GM06990 (cell line): ENCODE data around the gene SHANK1.

Source experiments
- DNase-seq: peaks from one replicate; pipeline ENCODE4 v3.0.0-alpha.2; 2011; ENCODE audit not compliant: insufficient read length; ENCODE audit errors: extremely low read depth
- H3K27me3 ChIP-seq: replicated peaks from 2 replicates; pipeline ENCODE4 v1.6.0; 2011; ENCODE audit warnings: low read length; ENCODE audit not compliant: control insufficient read depth, insufficient read depth
- H3K36me3 ChIP-seq: 2 replicates; pipeline ENCODE4 v1.5.1; 2011; ENCODE audit warnings: low read length; ENCODE audit not compliant: control insufficient read depth, insufficient read depth
- H3K4me3 ChIP-seq: replicated peaks from 2 replicates; pipeline ENCODE4 v1.5.1; 2011; ENCODE audit warnings: low read depth, mild to moderate bottlenecking, control low read depth, low read length
- CTCF ChIP-seq: IDR thresholded peaks from 2 replicates; pipeline ENCODE4 v1.5.1; 2011; ENCODE audit warnings: low read length, control low read depth, mild to moderate bottlenecking, inconsistent platforms; ENCODE audit not compliant: insufficient read depth, poor library complexity, severe bottlenecking

Gene SHANK1

GRCh38 chr19:50690439-50690838, 29.2 kb downstream of the SHANK1 start:
- Histone ChIP-seq H3K27me3 (peaks cover 1% of the 10 kb centered on the region; the same call in 1 of the 2 replicates), H3K36me3 (no peaks in the 10 kb centered on the region)
- DNase-seq, result no peak

GRCh38 chr19:50688766-50689165, 30.8 kb downstream of the SHANK1 start:
- Histone ChIP-seq H3K36me3 (no peaks in the 10 kb centered on the region), H3K4me3 (no peak overlapping the region), H3K27me3 (peaks cover 1% of the 10 kb centered on the region; the same call in 1 of the 2 replicates)
- DNase-seq, result no peak
- no peak for TF ChIP-seq CTCF

More at GRCh38 chr19:50690439-50690838, 29.2 kb downstream of the SHANK1 start:
- no peak overlapping the region for H3K4me3 ChIP-seq
- TF ChIP-seq CTCF, result no peak

- DNase-seq, result no peak
Measured at GRCh38 chr19:50686310-50687032, 33.1 kb downstream of the SHANK1 start.

GRCh38 chr19:50679177-50680125, 40.2 kb downstream of the SHANK1 start:
- H3K27me3 ChIP-seq, result no peaks in the 10 kb centered on the region; the same call in 1 of the 2 replicates
- H3K36me3 ChIP-seq, result no peaks in the 10 kb centered on the region
- no peak overlapping the region for H3K4me3 ChIP-seq
- DNase-seq, result peak; percentile 92
- TF ChIP-seq CTCF, result no peak

More at GRCh38 chr19:50686310-50687032, 33.1 kb downstream of the SHANK1 start:
- Histone ChIP-seq H3K27me3 (peaks cover 1% of the 10 kb centered on the region; the same call in 1 of the 2 replicates), H3K4me3 (no peak overlapping the region), H3K36me3 (no peaks in the 10 kb centered on the region)
- TF ChIP-seq CTCF, result no peak

GRCh38 chr19:50678323-50678722, 41.3 kb downstream of the SHANK1 start:
- H3K4me3 ChIP-seq, result no peak overlapping the region
- no peak for DNase-seq
- H3K27me3 ChIP-seq, result peaks cover 1% of the 10 kb centered on the region
- H3K36me3 ChIP-seq, result no peaks in the 10 kb centered on the region
- no peak for TF ChIP-seq CTCF
